ENCODE measurements around the gene CBX6.
"Not testable (repeated sequence)": the region's sequence is repeated elsewhere in the genome, so short reads cannot be mapped to it uniquely, and the experiment has no call there.

The CBX6 gene

GRCh38 chr22:38872172-38872830, at the start of gene CBX6:
CBX6 (minus strand) TSS chr22:38872216; CDS start chr22:38872190, 26 bp downstream.
- peak; percentile 93 for DNase-seq (ENCODE audit: low read depth, low spot score)

- no peak for DNase-seq (ENCODE audit: low read depth, low spot score)
These were observed 49.8 kb upstream of the CBX6 start for GRCh38 chr22:38921806-38922205.

GRCh38 chr22:38921120-38921519, 49.1 kb upstream of the CBX6 start:
- DNase-seq (ENCODE audit: low read depth, low spot score): no peak

- DNase-seq (ENCODE audit: low read depth, low spot score): no peak
These were observed 47.7 kb upstream of the CBX6 start for GRCh38 chr22:38919631-38920190.

- DNase-seq (ENCODE audit: low read depth, low spot score): no peak
These were observed 39.4 kb upstream of the CBX6 start for GRCh38 chr22:38911434-38911833.

GRCh38 chr22:38907767-38908166, 35.8 kb upstream of the CBX6 start:
- no peak for DNase-seq (ENCODE audit: low read depth, low spot score)

- no peak for DNase-seq (ENCODE audit: low read depth, low spot score)
These were observed 34.0 kb upstream of the CBX6 start for GRCh38 chr22:38906052-38906451.

GRCh38 chr22:38904052-38904617, 32.1 kb upstream of the CBX6 start:
- DNase-seq (ENCODE audit: low read depth, low spot score): not testable (repeated sequence)

- DNase-seq (ENCODE audit: low read depth, low spot score): peak; percentile 84
These were observed 29.2 kb upstream of the CBX6 start for GRCh38 chr22:38901111-38901641.

- DNase-seq (ENCODE audit: low read depth, low spot score): no peak
These were observed 28.7 kb upstream of the CBX6 start for GRCh38 chr22:38900677-38901076.

- no peak for DNase-seq (ENCODE audit: low read depth, low spot score)
These were observed 19.2 kb upstream of the CBX6 start for GRCh38 chr22:38891256-38891655.

GRCh38 chr22:38890377-38890776, 18.4 kb upstream of the CBX6 start:
- no peak for DNase-seq (ENCODE audit: low read depth, low spot score)

GRCh38 chr22:38886333-38886732, 14.3 kb upstream of the CBX6 start:
- DNase-seq (ENCODE audit: low read depth, low spot score): no peak

- no peak for DNase-seq (ENCODE audit: low read depth, low spot score)
These were observed 11.1 kb upstream of the CBX6 start for GRCh38 chr22:38882972-38883622.

- DNase-seq (ENCODE audit: low read depth, low spot score): no peak
These were observed 10.2 kb upstream of the CBX6 start for GRCh38 chr22:38881997-38882879.

GRCh38 chr22:38881464-38881871, 9.5 kb upstream of the CBX6 start:
- no peak for DNase-seq (ENCODE audit: low read depth, low spot score)

- no peak for DNase-seq (ENCODE audit: low read depth, low spot score)
These were observed 7.9 kb upstream of the CBX6 start for GRCh38 chr22:38879961-38880360.

- DNase-seq (ENCODE audit: low read depth, low spot score): no peak
These were observed 7.2 kb upstream of the CBX6 start for GRCh38 chr22:38879108-38879729.

GRCh38 chr22:38878001-38878400, 6.0 kb upstream of the CBX6 start:
- no peak for DNase-seq (ENCODE audit: low read depth, low spot score)

GRCh38 chr22:38874529-38875222, 2.7 kb upstream of the CBX6 start:
- DNase-seq (ENCODE audit: low read depth, low spot score): no peak
